HG03039 (cell line): ENCODE results near the gene TEX35.

ENCODE experiments used
- ATAC-seq: cut with Tn5 transposase; IDR thresholded peaks from one replicate; pipeline ENCODE4 v1.9.1; 2021; ENCODE audit warnings: mild to moderate bottlenecking, moderate library complexity; ENCODE audit not compliant: unreplicated experiment

TEX35 gene

DNA sequence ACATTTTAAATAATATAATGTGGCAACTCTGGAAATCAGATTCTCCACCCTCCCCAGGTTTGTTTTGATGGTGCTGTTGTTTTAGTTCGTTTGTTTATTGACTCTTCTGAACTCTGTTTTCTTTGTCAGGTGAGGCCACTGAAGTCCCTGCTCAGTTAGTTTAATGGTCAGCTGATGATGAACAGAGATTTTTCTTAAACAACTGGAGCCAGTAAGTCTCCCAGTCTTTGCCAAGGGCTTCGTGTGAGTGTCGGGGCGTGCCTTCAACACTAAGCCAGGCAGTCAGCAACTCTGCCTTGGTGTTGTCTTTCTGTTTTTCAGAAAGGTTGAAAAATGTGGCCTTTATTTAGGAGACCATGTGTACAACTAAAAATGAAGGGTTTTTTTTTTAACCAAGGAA is 58.9 kb downstream of the TEX35 start:
- ATAC-seq = no peak
